Activated naive CD4-positive, alpha-beta T cell treated with Interleukin-2 at 50 U/mL for 16 hours (primary cell): Measurements from ENCODE around the gene STYK1.
A peak's percentile ranks its signal among the peaks of the same experiment; 100 is the strongest.
"Not testable (repeated sequence)": the region's sequence is repeated elsewhere in the genome, so short reads cannot be mapped to it uniquely, and the experiment has no call there.

Source experiments
- DNase-seq: peaks from one replicate; pipeline ENCODE4 v3.0.0-alpha.2; 2020

Gene STYK1

GRCh38 chr12:10688042-10688441, 14.2 kb upstream of the STYK1 start:
- DNase-seq = no peak

GRCh38 chr12:10672231-10672868, 1.5 kb downstream of the STYK1 start:
- DNase-seq = peak; percentile 2

- DNase-seq = no peak
Observed at GRCh38 chr12:10669533-10669932, 4.3 kb downstream of the STYK1 start.

- DNase-seq = no peak
Observed at GRCh38 chr12:10668526-10668925, 5.3 kb downstream of the STYK1 start.

- DNase-seq = no peak
Observed at GRCh38 chr12:10667581-10667980, 6.3 kb downstream of the STYK1 start.

- DNase-seq = no peak
Observed at GRCh38 chr12:10664499-10664898, 9.4 kb downstream of the STYK1 start.

GRCh38 chr12:10663869-10664268, 10.0 kb downstream of the STYK1 start:
- DNase-seq = no peak

- DNase-seq = no peak
Observed at GRCh38 chr12:10661338-10661737, 12.5 kb downstream of the STYK1 start.

GRCh38 chr12:10654003-10654402, 19.8 kb downstream of the STYK1 start:
- DNase-seq = no peak

- DNase-seq = no peak
Observed at GRCh38 chr12:10652192-10652591, 21.7 kb downstream of the STYK1 start.

GRCh38 chr12:10646576-10646975, 27.3 kb downstream of the STYK1 start:
- not testable (repeated sequence) for DNase-seq

- DNase-seq = no peak
Observed at GRCh38 chr12:10645910-10646309, 27.9 kb downstream of the STYK1 start.

GRCh38 chr12:10641735-10642500, 31.9 kb downstream of the STYK1 start:
- DNase-seq = no peak

GRCh38 chr12:10638728-10639127, 35.1 kb downstream of the STYK1 start:
- no peak for DNase-seq

GRCh38 chr12:10636611-10637010, 37.2 kb downstream of the STYK1 start:
- DNase-seq = no peak

- no peak for DNase-seq
Observed at GRCh38 chr12:10636124-10636523, 37.7 kb downstream of the STYK1 start.

- DNase-seq = no peak
Observed at GRCh38 chr12:10635306-10635705, 38.5 kb downstream of the STYK1 start.

GRCh38 chr12:10634427-10634826, 39.4 kb downstream of the STYK1 start:
- no peak for DNase-seq

GRCh38 chr12:10633541-10633940, 40.3 kb downstream of the STYK1 start:
- DNase-seq = no peak

GRCh38 chr12:10632226-10632625, 41.6 kb downstream of the STYK1 start:
- no peak for DNase-seq

GRCh38 chr12:10624605-10625004, 49.2 kb downstream of the STYK1 start:
- DNase-seq = no peak

GRCh38 chr12:10623131-10623530, 50.7 kb downstream of the STYK1 start:
- no peak for DNase-seq

- DNase-seq = no peak
Observed at GRCh38 chr12:10621278-10621677, 52.6 kb downstream of the STYK1 start.

GRCh38 chr12:10620078-10620779, 53.6 kb downstream of the STYK1 start:
- DNase-seq = no peak
